Measurements from ENCODE around the gene FLOT1. TPM values are rescaled to one million over a fixed set of nuclear protein-coding genes. Genes with fewer than 3 reads are reported as not detected.

Gene FLOT1
- total and polyA plus RNA-seq, 9 of the 15 experiments (the other 6 are each of a cell fraction or from before 2014, with no cell fraction given): 11.7 to 149 (median 118) TPM

DNA sequence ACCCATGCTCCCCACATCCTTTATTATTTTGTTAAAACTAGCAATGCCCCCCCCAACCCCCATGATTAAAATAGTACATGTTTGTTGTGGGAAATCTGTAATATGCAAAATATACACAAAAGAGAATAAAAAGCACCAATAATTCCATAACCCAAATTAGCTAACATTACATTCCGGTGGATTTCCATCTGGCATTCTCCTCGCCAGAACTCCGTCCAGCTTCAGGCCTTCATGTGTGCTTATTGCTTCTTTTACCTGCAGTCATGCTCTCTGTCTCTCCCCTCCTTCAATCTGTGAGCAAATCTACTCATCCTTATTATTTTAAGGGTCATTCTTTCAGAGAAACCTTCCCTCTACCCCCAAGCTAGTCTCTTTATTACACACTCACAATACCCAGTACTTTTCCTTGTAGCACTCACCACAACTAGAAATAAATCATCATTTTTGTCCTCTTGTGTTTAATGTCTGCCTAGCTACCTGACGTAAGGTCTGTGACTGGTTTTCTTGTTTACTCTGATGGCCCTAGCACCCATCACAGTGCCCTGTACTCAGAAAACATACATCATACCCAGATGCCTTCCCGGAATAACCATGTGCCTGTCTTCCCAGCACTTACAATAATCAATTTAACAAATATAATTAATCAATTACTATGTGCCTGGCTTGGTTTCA lies 27.5 kb upstream of the FLOT1 start (continued):
- TF ChIP-seq MIER1 (IDR thresholded peaks at IDR 0.05; ENCODE audit: low read depth) (no peak), FOSL1 (tag; conservative IDR thresholded peaks at IDR 0.05) (peak; percentile 94), ZNF551 (CRISPR knock-in tag; IDR thresholded peaks at IDR 0.05) (no peak), HDAC2 (IDR thresholded peaks at IDR 0.05) (no peak), ZFP1 (CRISPR knock-in tag; IDR thresholded peaks at IDR 0.05) (no peak), ZNF143 (CRISPR knock-in tag; IDR thresholded peaks at IDR 0.05) (no peak), CREM (IDR thresholded peaks at IDR 0.05; ENCODE audit: low read depth) (no peak), ZNF76 (CRISPR knock-in tag; IDR thresholded peaks at IDR 0.05; ENCODE audit: borderline replicate concordance) (no peak), ZNF561 (CRISPR knock-in tag; conservative IDR thresholded peaks at IDR 0.05) (0 out of 2 replicates have a peak, but pooled peaks have one; percentile 45), ZNF444 (CRISPR knock-in tag; IDR thresholded peaks at IDR 0.05) (0 out of 2 replicates have a peak, but pooled peaks have one; percentile 3), SIX5 (IDR thresholded peaks at IDR 0.05; ENCODE audit: borderline replicate concordance in 1 of 2, insufficient read depth in 1 of 2, low read depth in 1 of 2, low read length in 2 of 2) (no peak), POLR2A (conservative IDR thresholded peaks at IDR 0.05) (no peak), DACH1 (IDR thresholded peaks at IDR 0.05; ENCODE audit: partially characterized antibody) (no peak), LCOR (CRISPR knock-in tag; IDR thresholded peaks at IDR 0.05) (no peak; the same call in 1 of the 2 replicates), SNIP1 (IDR thresholded peaks at IDR 0.05; ENCODE audit: low read depth) (no peak), ELF4 (CRISPR knock-in tag; IDR thresholded peaks at IDR 0.05) (no peak; the same call in 1 of the 2 replicates)
- TF ChIP-seq, protein P1, sequence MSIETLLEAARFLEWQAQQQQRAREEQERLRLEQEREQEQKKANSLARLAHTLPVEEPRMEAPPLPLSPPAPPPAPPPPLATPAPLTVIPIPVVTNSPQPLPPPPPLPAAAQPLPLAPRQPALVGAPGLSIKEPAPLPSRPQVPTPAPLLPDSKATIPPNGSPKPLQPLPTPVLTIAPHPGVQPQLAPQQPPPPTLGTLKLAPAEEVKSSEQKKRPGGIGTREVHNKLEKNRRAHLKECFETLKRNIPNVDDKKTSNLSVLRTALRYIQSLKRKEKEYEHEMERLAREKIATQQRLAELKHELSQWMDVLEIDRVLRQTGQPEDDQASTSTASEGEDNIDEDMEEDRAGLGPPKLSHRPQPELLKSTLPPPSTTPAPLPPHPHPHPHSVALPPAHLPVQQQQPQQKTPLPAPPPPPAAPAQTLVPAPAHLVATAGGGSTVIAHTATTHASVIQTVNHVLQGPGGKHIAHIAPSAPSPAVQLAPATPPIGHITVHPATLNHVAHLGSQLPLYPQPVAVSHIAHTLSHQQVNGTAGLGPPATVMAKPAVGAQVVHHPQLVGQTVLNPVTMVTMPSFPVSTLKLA (conservative IDR thresholded peaks at IDR 0.05): no peak; a peak in 1 of 4 replicates
- TF ChIP-seq, protein P2, sequence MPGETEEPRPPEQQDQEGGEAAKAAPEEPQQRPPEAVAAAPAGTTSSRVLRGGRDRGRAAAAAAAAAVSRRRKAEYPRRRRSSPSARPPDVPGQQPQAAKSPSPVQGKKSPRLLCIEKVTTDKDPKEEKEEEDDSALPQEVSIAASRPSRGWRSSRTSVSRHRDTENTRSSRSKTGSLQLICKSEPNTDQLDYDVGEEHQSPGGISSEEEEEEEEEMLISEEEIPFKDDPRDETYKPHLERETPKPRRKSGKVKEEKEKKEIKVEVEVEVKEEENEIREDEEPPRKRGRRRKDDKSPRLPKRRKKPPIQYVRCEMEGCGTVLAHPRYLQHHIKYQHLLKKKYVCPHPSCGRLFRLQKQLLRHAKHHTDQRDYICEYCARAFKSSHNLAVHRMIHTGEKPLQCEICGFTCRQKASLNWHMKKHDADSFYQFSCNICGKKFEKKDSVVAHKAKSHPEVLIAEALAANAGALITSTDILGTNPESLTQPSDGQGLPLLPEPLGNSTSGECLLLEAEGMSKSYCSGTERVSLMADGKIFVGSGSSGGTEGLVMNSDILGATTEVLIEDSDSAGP (CRISPR knock-in tag; IDR thresholded peaks at IDR 0.05): no peak
- TF ChIP-seq, protein P3, sequence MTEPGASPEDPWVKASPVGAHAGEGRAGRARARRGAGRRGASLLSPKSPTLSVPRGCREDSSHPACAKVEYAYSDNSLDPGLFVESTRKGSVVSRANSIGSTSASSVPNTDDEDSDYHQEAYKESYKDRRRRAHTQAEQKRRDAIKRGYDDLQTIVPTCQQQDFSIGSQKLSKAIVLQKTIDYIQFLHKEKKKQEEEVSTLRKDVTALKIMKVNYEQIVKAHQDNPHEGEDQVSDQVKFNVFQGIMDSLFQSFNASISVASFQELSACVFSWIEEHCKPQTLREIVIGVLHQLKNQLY (CRISPR knock-in tag; conservative IDR thresholded peaks at IDR 0.05): no peak
- TF ChIP-seq, protein P4, sequence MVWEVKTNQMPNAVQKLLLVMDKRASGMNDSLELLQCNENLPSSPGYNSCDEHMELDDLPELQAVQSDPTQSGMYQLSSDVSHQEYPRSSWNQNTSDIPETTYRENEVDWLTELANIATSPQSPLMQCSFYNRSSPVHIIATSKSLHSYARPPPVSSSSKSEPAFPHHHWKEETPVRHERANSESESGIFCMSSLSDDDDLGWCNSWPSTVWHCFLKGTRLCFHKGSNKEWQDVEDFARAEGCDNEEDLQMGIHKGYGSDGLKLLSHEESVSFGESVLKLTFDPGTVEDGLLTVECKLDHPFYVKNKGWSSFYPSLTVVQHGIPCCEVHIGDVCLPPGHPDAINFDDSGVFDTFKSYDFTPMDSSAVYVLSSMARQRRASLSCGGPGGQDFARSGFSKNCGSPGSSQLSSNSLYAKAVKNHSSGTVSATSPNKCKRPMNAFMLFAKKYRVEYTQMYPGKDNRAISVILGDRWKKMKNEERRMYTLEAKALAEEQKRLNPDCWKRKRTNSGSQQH (CRISPR knock-in tag; IDR thresholded peaks at IDR 0.05): 0 out of 2 replicates have a peak, but pooled peaks have one; percentile 13
